Measurements from ENCODE around the gene PLPPR1.

PLPPR1 gene

GRCh38 chr9:101148344-101148743, 119.8 kb downstream of the PLPPR1 start:
- no peak overlapping the region for H3K4me3 ChIP-seq (ENCODE audit: low read length)
- DNase-seq (ENCODE audit: low read depth) = no peak

GRCh38 chr9:101158361-101158760, 129.8 kb downstream of the PLPPR1 start:
- no peak overlapping the region for H3K4me3 ChIP-seq (ENCODE audit: low read length)
- DNase-seq (ENCODE audit: low read depth) = no peak
- no peak for TF ChIP-seq CTCF (IDR thresholded peaks at IDR 0.05; ENCODE audit: insufficient read depth, low read depth, low read length, missing control alignments)

More at GRCh38 chr9:101148344-101148743, 119.8 kb downstream of the PLPPR1 start:
- no peak for TF ChIP-seq CTCF (IDR thresholded peaks at IDR 0.05; ENCODE audit: insufficient read depth, low read depth, low read length, missing control alignments)

- no peak for TF ChIP-seq CTCF (IDR thresholded peaks at IDR 0.05; ENCODE audit: insufficient read depth, low read depth, low read length, missing control alignments)
- no peak for DNase-seq (ENCODE audit: low read depth)
- H3K4me3 ChIP-seq (ENCODE audit: low read length) = no peak overlapping the region
These were observed 133.7 kb downstream of the PLPPR1 start for GRCh38 chr9:101162231-101162630.

GRCh38 chr9:101165131-101165530, 136.6 kb downstream of the PLPPR1 start:
- DNase-seq (ENCODE audit: low read depth) = no peak
- H3K4me3 ChIP-seq (ENCODE audit: low read length) = no peak overlapping the region
- no peak for TF ChIP-seq CTCF (IDR thresholded peaks at IDR 0.05; ENCODE audit: insufficient read depth, low read depth, low read length, missing control alignments)

GRCh38 chr9:101167490-101168134, 139.1 kb downstream of the PLPPR1 start:
- no peak for DNase-seq (ENCODE audit: low read depth)
- H3K4me3 ChIP-seq (ENCODE audit: low read length) = no peak overlapping the region
- no peak for TF ChIP-seq CTCF (IDR thresholded peaks at IDR 0.05; ENCODE audit: insufficient read depth, low read depth, low read length, missing control alignments)

- H3K4me3 ChIP-seq (ENCODE audit: low read length) = no peak overlapping the region
- DNase-seq (ENCODE audit: low read depth) = no peak
- no peak for TF ChIP-seq CTCF (IDR thresholded peaks at IDR 0.05; ENCODE audit: insufficient read depth, low read depth, low read length, missing control alignments)
These were observed 144.1 kb downstream of the PLPPR1 start for GRCh38 chr9:101172616-101173015.

GRCh38 chr9:101173907-101174306, 145.4 kb downstream of the PLPPR1 start:
- TF ChIP-seq CTCF (IDR thresholded peaks at IDR 0.05; ENCODE audit: insufficient read depth, low read depth, low read length, missing control alignments) = no peak
- no peak for DNase-seq (ENCODE audit: low read depth)
- no peak overlapping the region for H3K4me3 ChIP-seq (ENCODE audit: low read length)

All from epithelial cell of esophagus (primary cell).